ENCODE results near the gene ZCCHC2.

- TF ChIP-seq CTCF (IDR thresholded peaks at IDR 0.05) (no peak), CBX2 (IDR thresholded peaks at IDR 0.05; ENCODE audit: borderline replicate concordance, low read depth) (no peak), RCOR1 (IDR thresholded peaks at IDR 0.05; ENCODE audit: low read depth, low read length) (no peak), JUNB (IDR thresholded peaks at IDR 0.05) (no peak), MAZ (IDR thresholded peaks at IDR 0.05; ENCODE audit: borderline replicate concordance, low read depth, low read length) (no peak), CEBPB (IDR thresholded peaks at IDR 0.05) (no peak), KDM1A (IDR thresholded peaks at IDR 0.05; ENCODE audit: low read depth) (no peak), BHLHE40 (IDR thresholded peaks at IDR 0.05; ENCODE audit: low read depth, low read length) (no peak)
Measured at GRCh38 chr18:62576845-62577512, 54.2 kb downstream of the ZCCHC2 start.
